Measurements from ENCODE around the gene TMEM35B. TPM values are rescaled to one million over a fixed set of nuclear protein-coding genes. Genes with fewer than 3 reads are reported as not detected.

TMEM35B gene
- total RNA-seq, 2 donors from 2014 or later, result 16.9 to 19.2 TPM

Other genes with a start within 250 kb of the TMEM35B start
- not detected for gene GJB5, start 230.3 kb downstream of the TMEM35B start, total RNA-seq
- gene GJB4, start 225.6 kb downstream of the TMEM35B start, total RNA-seq, result not detected
- gene GJB3, start 204.1 kb downstream of the TMEM35B start, total RNA-seq, result not detected
- gene GJA4, start 192.3 kb downstream of the TMEM35B start, total RNA-seq, result 10 to 100 TPM; 25.5 to 35.1 TPM
- 10 to 100 TPM; 40.0 to 68.2 TPM for gene SMIM12, start 125.6 kb downstream of the TMEM35B start, total RNA-seq
- gene DLGAP3, start 55.7 kb downstream of the TMEM35B start, total RNA-seq, result under 1 TPM; 0.18 to 0.38 TPM
- gene ZMYM6, start 46.6 kb upstream of the TMEM35B start, total RNA-seq, result 10 to 100 TPM; 14.3 to 16.3 TPM
- 1 to 10 TPM; 6.9 to 7.5 TPM for gene ZMYM1, start 94.0 kb upstream of the TMEM35B start, total RNA-seq
- 100 to 1,000 TPM in 1 of 2 donors, 10 to 100 TPM in 1; 84.1 to 129 TPM for gene SFPQ, start 207.8 kb upstream of the TMEM35B start, total RNA-seq